Activated naive CD8-positive, alpha-beta T cell treated with anti-CD3 and anti-CD28 coated beads, Interleukin-2, amount 50 U/mL, for 24 hours (primary cell): ENCODE measurements around the gene IQCF2.
"Not testable (repeated sequence)": the region's sequence is repeated elsewhere in the genome, so short reads cannot be mapped to it uniquely, and the experiment has no call there.

ENCODE experiments used
- ATAC-seq: fragments of 150-1000 bp; cut with Tn5 transposase; one replicate; pipeline ENCODE4 v1.10.0; 2021
- DNase-seq: peaks from one replicate; pipeline ENCODE4 v3.0.0; 2021
- H3K27ac Mint-ChIP-seq: one replicate; pipeline ENCODE4 v1.8.0; 2021; ENCODE audit warnings: mild to moderate bottlenecking, mixed read lengths
- H3K27me3 Mint-ChIP-seq: one replicate; pipeline ENCODE4 v1.8.0; 2021; ENCODE audit warnings: mixed read lengths
- H3K36me3 Mint-ChIP-seq: one replicate; pipeline ENCODE4 v1.8.0; 2021; ENCODE audit warnings: low read depth, mixed read lengths
- H3K4me1 Mint-ChIP-seq: one replicate; pipeline ENCODE4 v1.8.0; 2021; ENCODE audit warnings: mixed read lengths
- H3K4me3 Mint-ChIP-seq: one replicate; pipeline ENCODE4 v1.8.0; 2021; ENCODE audit warnings: mild to moderate bottlenecking, moderate library complexity, mixed read lengths
- H3K9me3 Mint-ChIP-seq: one replicate; pipeline ENCODE4 v1.8.0; 2021; ENCODE audit warnings: mixed read lengths

IQCF2 gene

DNA sequence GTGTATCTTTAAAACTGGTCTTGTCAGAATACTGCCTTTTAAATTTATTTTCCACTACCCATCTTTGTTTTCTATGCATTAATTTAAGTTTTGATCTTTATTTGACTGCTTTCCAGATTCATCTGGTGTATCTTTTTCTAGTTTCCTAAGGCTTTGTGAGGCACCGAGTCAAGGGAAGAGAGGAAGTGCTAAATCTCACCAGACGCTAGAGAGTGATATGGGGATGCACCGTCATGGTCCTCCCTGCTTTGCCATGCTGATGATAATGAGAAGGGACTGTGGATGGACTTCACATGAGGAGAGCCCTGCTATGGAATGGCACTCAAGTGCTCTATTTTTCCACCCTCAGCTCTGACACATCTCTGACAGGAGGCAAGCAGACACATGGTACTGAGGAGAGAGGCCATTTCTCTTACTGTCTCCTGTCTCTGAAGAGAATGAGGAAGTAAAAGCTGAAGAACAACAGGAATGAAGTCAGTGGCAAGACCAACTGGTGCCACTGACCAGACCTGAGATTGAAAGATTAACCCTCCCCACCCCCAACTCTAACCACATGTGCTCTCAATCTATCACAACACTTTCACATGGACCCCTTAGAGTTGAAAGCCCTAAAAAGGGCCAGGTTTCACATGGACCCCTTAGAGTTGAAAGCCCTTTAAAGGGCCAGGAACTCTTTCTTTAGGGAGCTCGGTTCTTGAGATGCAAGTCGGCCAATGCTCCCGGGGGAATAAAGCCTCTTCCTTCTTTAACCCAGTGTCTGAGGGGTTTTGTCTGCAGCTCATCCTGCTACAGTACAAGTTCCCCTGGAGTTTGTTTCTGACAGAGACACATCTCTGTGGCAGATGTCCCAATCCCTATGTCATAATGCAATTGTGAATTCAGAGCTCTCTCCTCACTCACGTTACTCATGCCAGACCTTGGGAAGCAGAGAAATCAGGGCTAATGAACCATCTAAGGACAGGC, at the start of gene IQCF2:
Gene IQCF2 (plus strand): TSS at position 913 of the 963 bp plus-strand sequence. CDS start 52 bp downstream, outside the sequence.
- H3K9me3 Mint-ChIP-seq, result no peaks in the 10 kb centered on the region
- H3K27me3 Mint-ChIP-seq, result peaks cover 15% of the 10 kb centered on the region
- peaks cover 2% of the 10 kb centered on the region for H3K4me1 Mint-ChIP-seq
- H3K27ac Mint-ChIP-seq, result no peak within 1 kb of the TSS
- DNase-seq (no peak), ATAC-seq (no peak)
- H3K4me3 Mint-ChIP-seq, result no peak within 1 kb of the TSS
- H3K36me3 Mint-ChIP-seq, result no peaks in the 10 kb centered on the region

DNA sequence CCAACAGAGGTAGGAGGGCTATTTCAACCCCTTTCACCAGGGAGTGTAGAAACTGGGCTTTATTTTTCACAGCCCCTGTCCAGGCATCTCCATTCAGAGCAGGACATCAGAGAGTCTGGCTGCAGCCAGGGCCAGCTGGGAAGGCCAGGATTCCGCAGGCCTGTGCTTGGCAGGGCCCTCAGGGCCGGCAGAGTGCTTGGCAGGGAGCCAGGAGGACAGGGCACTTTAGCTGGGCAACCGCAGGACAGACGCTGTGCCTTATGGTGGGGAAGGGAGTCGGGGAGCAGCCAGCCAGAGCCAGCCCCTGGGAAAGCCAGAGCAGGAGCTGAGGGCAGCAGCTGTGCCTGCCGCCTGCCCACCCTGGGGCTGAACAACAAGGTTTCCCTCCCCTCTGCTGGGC, 47.9 kb upstream of the IQCF2 start:
- ATAC-seq, result no peak
- no peaks in the 10 kb centered on the region for H3K9me3 Mint-ChIP-seq
- no peak overlapping the region for H3K4me3 Mint-ChIP-seq
- H3K27ac Mint-ChIP-seq, result no peak overlapping the region
- H3K36me3 Mint-ChIP-seq, result no peaks in the 10 kb centered on the region
- DNase-seq, result no peak
- no peaks in the 10 kb centered on the region for H3K4me1 Mint-ChIP-seq
- H3K27me3 Mint-ChIP-seq, result peaks cover 4% of the 10 kb centered on the region

DNA sequence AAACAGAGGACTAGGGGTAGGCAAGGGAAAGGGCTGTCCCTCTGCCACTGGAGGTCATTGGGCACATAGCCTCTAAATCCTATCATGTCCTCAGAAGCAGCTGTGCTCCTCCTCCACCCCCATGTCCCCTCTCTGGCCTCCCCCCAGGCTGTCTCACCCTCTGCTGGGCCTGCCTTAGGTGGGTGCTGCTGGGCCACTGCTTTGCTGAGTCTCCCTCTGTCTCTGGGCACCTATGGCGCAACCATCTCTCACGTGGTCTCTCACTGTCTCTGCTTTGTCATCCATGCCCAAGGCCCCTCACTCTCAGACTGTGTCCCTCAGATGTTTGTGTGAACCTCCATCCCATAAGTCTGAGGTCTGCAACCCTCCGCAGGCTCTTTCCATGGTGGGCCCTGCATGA, 47.4 kb upstream of the IQCF2 start:
- Mint-ChIP-seq H3K4me3 (no peak overlapping the region), H3K27me3 (peaks cover 6% of the 10 kb centered on the region), H3K27ac (no peak overlapping the region), H3K9me3 (no peaks in the 10 kb centered on the region), H3K36me3 (no peaks in the 10 kb centered on the region), H3K4me1 (no peaks in the 10 kb centered on the region)
- ATAC-seq (no peak), DNase-seq (no peak)

DNA sequence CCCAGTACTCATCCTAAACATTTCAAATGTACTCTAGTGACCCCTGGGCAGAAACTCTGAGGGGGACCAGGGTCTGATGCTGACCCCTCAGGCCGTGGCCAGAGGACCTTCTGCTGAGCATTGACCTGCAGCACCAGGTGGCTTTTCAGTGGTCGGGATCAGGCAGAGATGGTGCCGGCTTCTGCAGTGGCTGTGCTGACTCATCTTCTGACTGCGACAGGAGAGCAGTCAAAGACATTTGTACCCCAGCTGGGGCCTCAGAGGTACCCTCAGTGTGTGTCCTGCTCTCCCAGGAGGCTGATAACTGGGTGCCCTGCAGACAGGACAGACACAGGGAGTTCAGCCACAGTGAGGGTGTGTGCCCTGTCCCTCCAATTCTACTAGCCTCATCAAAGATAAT, 45.8 kb upstream of the IQCF2 start:
- Mint-ChIP-seq H3K9me3 (no peaks in the 10 kb centered on the region), H3K27me3 (peaks cover 7% of the 10 kb centered on the region), H3K4me1 (no peaks in the 10 kb centered on the region), H3K4me3 (no peak overlapping the region), H3K36me3 (no peaks in the 10 kb centered on the region), H3K27ac (no peak overlapping the region)
- DNase-seq (no peak), ATAC-seq (no peak)

DNA sequence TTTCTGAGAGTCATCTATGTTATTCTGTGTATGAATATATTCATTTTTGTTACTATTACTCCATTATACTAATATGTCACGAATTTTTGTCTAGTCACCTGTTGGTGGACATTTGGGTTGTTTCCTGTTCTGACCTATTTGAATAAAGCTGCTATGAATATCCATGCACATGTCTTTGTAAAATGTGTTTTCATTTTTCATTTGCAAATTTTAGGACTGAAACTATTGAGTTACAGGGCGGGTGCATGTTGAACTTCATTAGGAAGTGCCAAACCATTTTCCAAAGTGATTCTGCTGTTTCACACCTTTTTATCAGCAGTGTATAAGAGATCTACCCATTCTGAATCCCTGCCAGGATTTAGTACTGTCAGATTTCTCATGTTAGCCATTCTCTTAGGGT, 44.7 kb upstream of the IQCF2 start:
- Mint-ChIP-seq H3K4me1 (no peaks in the 10 kb centered on the region), H3K4me3 (no peak overlapping the region), H3K9me3 (peaks cover 3% of the 10 kb centered on the region), H3K27me3 (peaks cover 12% of the 10 kb centered on the region), H3K27ac (no peak overlapping the region), H3K36me3 (no peaks in the 10 kb centered on the region)
- ATAC-seq (no peak), DNase-seq (no peak)

DNA sequence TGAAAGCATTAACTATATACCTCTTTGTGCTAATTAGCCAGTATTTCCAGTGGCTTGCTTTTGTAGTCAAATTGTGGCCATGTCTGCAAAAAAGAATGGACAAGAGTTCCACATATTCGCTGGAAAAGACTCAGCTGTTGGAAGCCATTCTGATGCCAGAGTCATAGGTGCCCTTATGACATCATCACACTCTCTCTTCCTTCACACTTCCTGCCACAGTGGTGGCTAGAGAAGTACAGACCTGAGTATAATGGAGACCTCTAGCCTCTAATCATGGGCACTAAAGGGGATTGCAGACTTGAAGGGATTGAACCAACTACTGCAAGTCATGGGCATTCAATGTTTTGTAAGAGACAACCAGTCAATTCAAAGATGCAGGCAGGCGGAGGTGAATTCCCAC, 44.0 kb upstream of the IQCF2 start:
- Mint-ChIP-seq H3K4me3 (no peak overlapping the region), H3K27ac (no peak overlapping the region), H3K4me1 (no peaks in the 10 kb centered on the region), H3K9me3 (peaks cover 5% of the 10 kb centered on the region), H3K27me3 (peaks cover 13% of the 10 kb centered on the region), H3K36me3 (no peaks in the 10 kb centered on the region)
- DNase-seq (no peak), ATAC-seq (no peak)

DNA sequence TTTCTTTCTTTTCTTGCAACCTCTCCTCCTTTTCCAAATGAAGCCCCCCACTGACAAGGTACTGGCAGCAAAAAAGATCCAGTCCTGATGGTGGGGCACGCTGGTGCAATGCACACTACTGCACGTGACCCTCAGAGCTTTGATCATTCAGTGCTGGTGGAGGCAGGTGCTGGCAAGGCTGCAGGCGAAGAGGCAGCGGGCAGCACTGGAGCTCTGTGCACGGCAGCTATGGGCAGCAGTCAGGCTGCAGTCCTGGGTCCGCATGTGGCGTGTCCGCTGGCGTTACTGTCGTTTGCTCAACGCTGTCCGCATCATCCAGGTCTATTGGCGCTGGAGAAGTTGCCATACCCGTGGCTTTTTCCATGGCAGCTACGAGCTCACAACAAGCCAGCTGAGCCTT, 42.3 kb upstream of the IQCF2 start:
- H3K4me1 Mint-ChIP-seq, result peaks cover 6% of the 10 kb centered on the region
- no peaks in the 10 kb centered on the region for H3K36me3 Mint-ChIP-seq
- peaks cover 13% of the 10 kb centered on the region for H3K27me3 Mint-ChIP-seq
- peaks cover 5% of the 10 kb centered on the region for H3K9me3 Mint-ChIP-seq
- H3K27ac Mint-ChIP-seq, result no peak overlapping the region
- no peak for DNase-seq
- no peak overlapping the region for H3K4me3 Mint-ChIP-seq
- no peak for ATAC-seq

DNA sequence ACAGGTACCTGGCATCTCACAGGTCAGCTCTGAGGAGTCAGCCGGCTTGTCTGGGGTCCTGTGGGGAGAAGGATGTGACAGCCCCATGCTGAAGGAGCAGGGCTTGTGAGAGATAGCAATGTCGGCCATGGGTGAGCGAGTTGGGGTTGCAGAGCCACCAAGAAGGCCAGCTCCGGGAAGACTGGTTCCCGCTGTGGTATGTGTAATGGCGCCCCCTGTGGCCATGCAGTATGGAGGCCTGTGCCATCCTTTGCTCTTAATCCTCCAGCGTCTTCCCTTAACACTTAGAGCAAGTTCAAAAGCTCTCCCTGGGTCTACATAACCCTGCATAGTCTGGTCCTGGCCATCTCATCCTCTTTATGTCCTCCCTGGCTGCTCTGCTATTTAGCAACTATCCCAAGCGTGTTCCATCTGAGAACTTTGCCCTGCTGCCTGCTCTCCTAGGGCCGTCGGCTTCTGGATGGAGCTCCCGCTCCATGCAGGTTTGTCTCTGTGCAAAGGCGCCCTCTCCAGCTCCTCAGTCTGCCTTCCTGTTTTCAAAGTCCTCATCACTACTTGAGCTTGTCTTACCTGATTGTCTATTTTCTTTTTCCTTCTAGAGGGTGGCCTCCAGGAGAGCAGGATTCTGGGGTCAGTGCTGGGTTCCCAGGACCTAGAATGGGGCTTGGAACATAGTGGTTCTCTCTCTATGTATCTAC, 41.6 kb upstream of the IQCF2 start:
- DNase-seq (peak; percentile 23), ATAC-seq (peak; percentile 36)
- Mint-ChIP-seq H3K27ac (no peak overlapping the region), H3K27me3 (peaks cover 13% of the 10 kb centered on the region), H3K36me3 (no peaks in the 10 kb centered on the region), H3K4me3 (no peak overlapping the region), H3K4me1 (peaks cover 6% of the 10 kb centered on the region), H3K9me3 (peaks cover 5% of the 10 kb centered on the region)

DNA sequence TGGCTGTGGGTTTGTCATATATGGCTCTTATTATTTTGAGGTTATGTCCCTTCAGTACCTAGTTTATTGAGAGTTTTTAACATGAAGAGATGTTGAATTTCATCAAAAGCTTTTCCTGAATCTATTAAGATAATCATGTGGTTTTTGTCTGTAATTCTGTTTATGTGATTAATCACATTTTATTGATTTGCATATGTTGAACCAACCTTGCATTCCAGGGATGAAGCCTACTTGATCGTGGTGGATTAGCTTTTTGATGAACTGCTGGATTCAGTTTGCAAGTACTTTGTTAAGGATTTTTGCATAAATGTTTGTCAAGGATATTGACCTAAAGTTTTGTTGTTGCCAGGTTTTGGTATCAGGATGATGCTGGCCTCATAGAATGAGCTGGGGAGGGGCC, 33.1 kb upstream of the IQCF2 start:
- no peak for ATAC-seq
- Mint-ChIP-seq H3K27me3 (peaks cover 15% of the 10 kb centered on the region), H3K27ac (no peak overlapping the region), H3K9me3 (peaks cover 20% of the 10 kb centered on the region), H3K4me3 (no peak overlapping the region), H3K36me3 (peaks cover 3% of the 10 kb centered on the region), H3K4me1 (peaks cover 3% of the 10 kb centered on the region)
- DNase-seq, result no peak

DNA sequence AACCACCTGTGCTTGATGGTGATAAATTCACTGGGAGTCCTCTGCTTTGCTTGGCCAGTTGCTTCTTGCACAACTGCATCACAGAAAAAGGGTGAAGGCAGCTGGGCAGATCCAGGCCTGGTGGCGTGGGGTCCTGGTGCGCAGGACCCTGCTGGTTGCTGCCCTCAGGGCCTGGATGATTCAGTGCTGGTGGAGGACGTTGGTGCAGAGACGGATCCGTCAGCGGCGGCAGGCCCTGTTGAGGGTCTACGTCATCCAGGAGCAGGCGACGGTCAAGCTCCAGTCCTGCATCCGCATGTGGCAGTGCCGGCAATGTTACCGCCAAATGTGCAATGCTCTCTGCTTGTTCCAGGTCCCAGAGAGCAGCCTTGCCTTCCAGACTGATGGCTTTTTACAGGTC, 31.1 kb upstream of the IQCF2 start:
- DNase-seq (no peak), ATAC-seq (no peak)
- Mint-ChIP-seq H3K27ac (no peak overlapping the region), H3K36me3 (peaks cover 3% of the 10 kb centered on the region), H3K27me3 (peaks cover 28% of the 10 kb centered on the region), H3K4me1 (no peaks in the 10 kb centered on the region), H3K4me3 (no peak overlapping the region), H3K9me3 (peaks cover 25% of the 10 kb centered on the region)

DNA sequence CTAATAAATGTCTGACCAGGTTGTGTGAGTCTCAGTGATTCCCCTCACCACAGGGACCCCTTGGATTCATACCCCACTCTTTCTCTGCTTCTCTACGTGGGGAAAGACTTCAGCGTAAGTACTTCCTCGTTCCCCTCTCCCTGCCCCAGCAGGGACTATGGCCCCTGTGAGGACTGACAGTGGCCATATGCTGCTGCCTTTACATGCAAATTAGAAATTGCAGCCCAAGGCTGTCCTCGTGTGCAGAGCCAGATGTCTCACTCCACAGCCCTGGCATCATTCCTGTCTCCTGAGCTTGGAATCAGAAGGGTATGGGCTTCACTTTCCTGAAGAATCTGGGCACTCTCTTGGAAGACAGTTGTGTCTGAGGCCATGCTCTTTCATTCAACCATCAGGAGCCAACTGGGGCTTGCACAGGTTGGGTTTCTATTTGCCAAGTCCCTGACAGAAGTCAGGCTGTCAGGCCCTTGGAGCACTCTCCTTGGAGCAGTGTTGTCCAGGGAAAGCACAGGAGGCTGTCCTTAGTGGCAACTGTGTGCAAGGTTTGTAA, 30.5 kb upstream of the IQCF2 start:
- no peak overlapping the region for H3K27ac Mint-ChIP-seq
- H3K9me3 Mint-ChIP-seq, result peaks cover 25% of the 10 kb centered on the region
- H3K4me3 Mint-ChIP-seq, result no peak overlapping the region
- DNase-seq, result no peak
- H3K4me1 Mint-ChIP-seq, result no peaks in the 10 kb centered on the region
- H3K36me3 Mint-ChIP-seq, result peaks cover 3% of the 10 kb centered on the region
- H3K27me3 Mint-ChIP-seq, result peaks cover 26% of the 10 kb centered on the region
- no peak for ATAC-seq

DNA sequence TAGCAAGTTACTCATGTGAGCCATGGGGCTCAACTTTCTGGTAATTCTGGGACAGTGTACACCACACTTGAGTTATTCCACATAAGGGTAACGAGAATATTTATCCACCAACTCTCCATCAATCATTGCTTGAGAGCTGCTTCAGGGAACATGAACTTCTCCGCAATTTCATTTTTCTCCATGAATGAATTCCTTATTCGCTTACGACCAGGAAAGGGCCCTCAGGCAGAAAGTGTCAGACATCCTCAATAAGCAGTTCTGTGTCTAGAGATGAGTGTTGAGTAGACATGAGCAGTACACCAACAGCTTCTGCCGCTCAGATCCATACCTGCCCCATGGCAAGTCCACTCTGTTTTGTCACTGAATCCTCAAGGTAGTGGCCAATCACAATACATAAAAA, 24.8 kb upstream of the IQCF2 start:
- no peaks in the 10 kb centered on the region for H3K4me1 Mint-ChIP-seq
- no peak overlapping the region for H3K4me3 Mint-ChIP-seq
- H3K27ac Mint-ChIP-seq, result no peak overlapping the region
- H3K9me3 Mint-ChIP-seq, result peaks cover 5% of the 10 kb centered on the region
- peaks cover 28% of the 10 kb centered on the region for H3K27me3 Mint-ChIP-seq
- no peak for DNase-seq
- no peak for ATAC-seq
- H3K36me3 Mint-ChIP-seq, result no peaks in the 10 kb centered on the region

DNA sequence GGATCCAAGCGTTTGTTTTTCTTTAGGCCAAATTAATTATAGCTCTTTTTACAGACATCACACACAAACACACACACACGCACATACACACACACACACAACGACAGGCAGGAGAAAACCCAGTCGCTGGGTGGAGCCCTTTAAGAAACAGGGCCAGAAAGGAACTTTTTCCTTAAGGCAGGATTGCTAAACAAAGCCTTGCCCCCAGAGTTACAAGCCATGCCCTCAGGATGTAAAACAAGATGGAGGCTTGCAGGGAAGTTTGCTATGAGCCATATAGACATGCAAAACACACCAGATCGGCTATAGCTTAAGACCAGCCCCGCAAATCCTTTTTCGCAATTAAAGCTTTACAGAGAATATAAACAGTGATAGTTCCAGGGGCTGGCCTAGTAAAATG, 16.3 kb upstream of the IQCF2 start:
- Mint-ChIP-seq H3K27me3 (peaks cover 50% of the 10 kb centered on the region), H3K27ac (no peak overlapping the region)
- no peak for ATAC-seq

DNA sequence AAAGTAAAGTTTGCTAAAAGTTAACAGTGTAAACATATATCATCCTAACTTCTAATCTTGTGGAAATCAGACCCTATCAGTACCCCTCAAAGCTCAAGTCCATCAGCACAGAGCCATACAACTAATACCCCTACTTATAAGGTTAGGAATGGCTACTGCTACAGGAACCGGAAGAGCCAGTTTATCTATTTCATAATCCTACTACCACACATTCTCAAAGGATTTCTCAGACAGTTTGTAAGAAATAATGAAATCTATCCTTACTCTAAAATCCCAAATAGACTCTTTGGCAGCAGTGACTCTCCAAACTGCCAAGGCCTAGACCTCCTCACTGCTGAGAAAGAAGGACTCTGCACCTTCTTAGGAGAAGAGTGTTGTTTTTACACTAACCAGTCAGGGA, 6.0 kb upstream of the IQCF2 start:
- not testable (repeated sequence) for H3K4me1 Mint-ChIP-seq, DNase-seq, H3K36me3 Mint-ChIP-seq, H3K9me3 Mint-ChIP-seq, H3K4me3 Mint-ChIP-seq, H3K27ac Mint-ChIP-seq, ATAC-seq
- peaks cover 18% of the 10 kb centered on the region for H3K27me3 Mint-ChIP-seq

More for the DNA sequence above, 16.3 kb upstream of the IQCF2 start:
- DNase-seq, result no peak
- H3K9me3 Mint-ChIP-seq, result peaks cover 17% of the 10 kb centered on the region
- H3K4me3 Mint-ChIP-seq, result no peak overlapping the region
- H3K36me3 Mint-ChIP-seq, result no peaks in the 10 kb centered on the region
- no peaks in the 10 kb centered on the region for H3K4me1 Mint-ChIP-seq

DNA sequence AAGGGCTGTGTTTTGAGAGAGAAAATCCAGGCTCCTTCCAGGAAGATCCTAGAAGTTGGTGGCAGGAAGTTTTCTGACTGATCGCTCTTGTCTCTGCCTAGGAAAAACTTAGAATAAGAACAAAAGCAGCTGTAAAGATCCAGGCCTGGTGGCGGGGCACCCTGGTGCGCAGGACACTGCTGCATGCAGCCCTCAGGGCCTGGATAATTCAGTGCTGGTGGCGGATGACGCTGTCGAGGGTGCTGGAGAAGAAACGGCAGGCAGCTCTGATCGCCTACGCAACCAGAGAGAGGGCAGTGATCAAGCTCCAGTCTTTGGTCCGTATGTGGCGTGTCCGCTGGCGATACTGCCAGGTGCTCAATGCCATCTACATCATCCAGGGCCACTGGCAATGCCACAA, 1.5 kb downstream of the IQCF2 start:
- Mint-ChIP-seq H3K4me3 (no peak overlapping the region), H3K36me3 (no peaks in the 10 kb centered on the region), H3K9me3 (no peaks in the 10 kb centered on the region), H3K4me1 (no peaks in the 10 kb centered on the region), H3K27ac (no peak overlapping the region), H3K27me3 (peaks cover 12% of the 10 kb centered on the region)
- ATAC-seq, result no peak
- DNase-seq, result no peak
